SHP77 (cell line): ENCODE results near the gene RRAS2.
"Not testable (repeated sequence)": the region's sequence is repeated elsewhere in the genome, so short reads cannot be mapped to it uniquely, and the experiment has no call there.

Experiments
- DNase-seq, 2 experiments: peaks; one replicate each; lab custom pipeline; 2025; lab: John Stamatoyannopoulos, UW

The RRAS2 gene

GRCh38 chr11:14258221-14258935, 100.6 kb downstream of the RRAS2 start:
- no peak for DNase-seq

GRCh38 chr11:14255238-14255534, 103.8 kb downstream of the RRAS2 start:
- no peak for DNase-seq

- DNase-seq: no peak
Measured at GRCh38 chr11:14254533-14255237, 104.3 kb downstream of the RRAS2 start.

DNA sequence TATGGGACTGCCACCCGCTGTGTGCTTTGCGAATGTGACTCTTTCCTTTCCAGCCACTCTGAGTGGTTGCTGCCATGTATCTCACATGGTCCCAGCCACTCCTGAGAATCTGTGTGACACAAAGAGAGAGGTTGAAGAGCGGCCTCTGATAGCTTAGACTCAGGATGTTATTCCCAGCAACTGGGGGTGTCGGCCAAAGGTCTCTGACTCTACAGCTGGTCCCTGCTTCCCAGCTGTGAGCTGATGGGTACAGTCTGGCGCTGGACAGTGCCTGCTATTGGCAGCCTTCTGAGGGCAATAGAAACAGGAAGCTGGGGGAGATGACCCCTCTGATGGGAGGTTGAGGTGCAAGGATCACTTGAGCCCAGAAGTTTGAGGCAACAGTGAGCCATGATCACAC, 105.1 kb downstream of the RRAS2 start:
- DNase-seq: no peak

- DNase-seq: no peak
Measured at GRCh38 chr11:14253421-14253820, 105.6 kb downstream of the RRAS2 start.

DNA sequence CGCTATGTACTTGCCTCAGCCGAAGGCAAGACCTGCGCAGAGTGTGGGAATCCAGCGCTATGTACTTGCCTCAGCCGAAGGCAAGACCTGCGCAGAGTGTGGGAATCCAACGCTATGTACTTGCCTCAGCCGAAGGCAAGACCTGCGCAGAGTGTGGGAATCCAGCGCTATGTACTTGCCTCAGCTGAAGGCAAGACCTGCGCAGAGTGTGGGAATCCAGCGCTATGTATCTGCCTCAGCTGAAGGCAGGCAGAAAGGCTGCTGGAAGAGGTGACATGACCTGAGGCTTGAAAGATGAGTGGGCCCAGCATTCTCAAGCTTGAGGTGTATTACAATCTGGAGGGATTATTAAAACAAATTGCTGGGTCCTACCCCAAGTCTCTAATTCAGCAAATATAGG, 106.5 kb downstream of the RRAS2 start:
- DNase-seq: not testable (repeated sequence)

- DNase-seq: no peak
Measured at GRCh38 chr11:14251754-14252153, 107.2 kb downstream of the RRAS2 start.

- DNase-seq: peak; percentile 9 to 12
Measured at GRCh38 chr11:14249121-14249963, 109.6 kb downstream of the RRAS2 start.

GRCh38 chr11:14248580-14248981, 110.4 kb downstream of the RRAS2 start:
- DNase-seq: no peak

DNA sequence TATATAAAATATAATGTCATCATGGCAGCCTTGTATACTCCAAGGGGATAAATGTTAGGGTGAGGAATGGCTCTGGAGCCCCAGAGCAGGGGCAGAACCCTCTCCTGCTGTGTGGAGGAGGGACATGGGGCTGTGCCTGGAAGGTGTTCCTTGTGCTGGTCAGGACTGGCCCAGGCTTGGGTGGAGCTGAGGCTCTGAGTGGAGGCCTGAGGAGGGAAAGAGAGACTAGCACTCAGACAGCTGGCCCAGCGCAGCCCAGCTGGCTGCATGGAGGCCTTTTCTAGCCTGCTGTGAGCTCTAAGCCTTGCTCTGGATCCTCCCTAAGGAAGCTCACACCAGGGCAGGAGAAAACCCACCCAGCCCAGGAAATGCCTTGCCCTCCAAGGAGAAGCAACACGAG, 113.5 kb downstream of the RRAS2 start:
- no peak for DNase-seq

- no peak for DNase-seq
Measured at GRCh38 chr11:14244926-14245325, 114.1 kb downstream of the RRAS2 start.

- no peak for DNase-seq
Measured at GRCh38 chr11:14242733-14243132, 116.2 kb downstream of the RRAS2 start.

GRCh38 chr11:14242187-14242586, 116.8 kb downstream of the RRAS2 start:
- no peak for DNase-seq

GRCh38 chr11:14240951-14241350, 118.0 kb downstream of the RRAS2 start:
- no peak for DNase-seq

GRCh38 chr11:14240221-14240620, 118.8 kb downstream of the RRAS2 start:
- DNase-seq: no peak

DNA sequence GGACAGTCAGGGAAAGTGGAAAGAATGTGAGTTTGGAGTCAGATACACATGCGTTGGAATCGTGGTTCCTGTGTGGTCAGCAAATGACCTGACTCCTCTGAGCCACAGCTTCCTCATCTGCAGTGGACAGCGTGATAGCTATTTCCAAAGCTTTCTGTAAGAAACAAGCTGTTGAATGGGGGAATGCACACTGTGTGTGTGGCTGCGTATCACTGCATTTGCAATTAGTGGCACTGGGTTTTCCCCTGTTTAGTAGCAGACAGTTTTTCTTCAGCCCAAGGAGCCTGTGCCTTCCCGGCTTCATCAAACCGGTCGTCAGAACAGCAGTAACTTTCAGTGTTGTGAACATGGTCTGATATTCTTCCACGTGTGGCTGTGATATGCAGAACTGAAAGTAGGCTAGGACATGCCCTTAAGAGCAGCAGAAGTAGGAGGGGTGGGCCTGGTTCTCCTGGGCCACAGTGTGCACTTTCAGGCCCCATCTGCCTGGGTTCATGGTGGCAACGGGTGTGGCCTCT, 121.5 kb downstream of the RRAS2 start:
- no peak for DNase-seq

GRCh38 chr11:14235701-14236100, 123.3 kb downstream of the RRAS2 start:
- no peak for DNase-seq

- DNase-seq: no peak
Measured at GRCh38 chr11:14234446-14234845, 124.5 kb downstream of the RRAS2 start.

DNA sequence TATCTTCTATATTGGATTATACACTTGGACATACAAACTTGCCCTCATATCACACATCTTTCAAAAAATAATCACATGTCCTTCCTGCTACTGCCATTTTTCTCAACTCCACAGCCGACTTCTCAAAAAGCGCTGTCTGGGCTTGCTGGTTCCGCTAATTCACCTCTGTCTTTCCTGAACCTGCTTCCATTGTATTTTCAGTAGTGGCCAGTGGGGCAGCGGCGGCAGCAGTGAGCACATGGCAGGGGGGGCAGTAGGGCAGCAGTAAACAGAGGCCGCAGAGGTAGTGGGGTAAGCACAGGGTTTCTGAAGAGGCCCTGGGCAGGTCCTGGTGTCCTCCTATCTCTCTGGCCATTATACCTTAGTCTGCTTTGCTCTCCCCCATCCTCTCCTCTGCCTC, 126.3 kb downstream of the RRAS2 start:
- DNase-seq: no peak

- no peak for DNase-seq
Measured at GRCh38 chr11:14230407-14230806, 128.6 kb downstream of the RRAS2 start.

- no peak for DNase-seq
Measured at GRCh38 chr11:14229472-14229871, 129.5 kb downstream of the RRAS2 start.

GRCh38 chr11:14228356-14228755, 130.6 kb downstream of the RRAS2 start:
- DNase-seq: no peak
